HG03575 (cell line): ENCODE results near the gene NREP.
"Not testable (repeated sequence)": the region's sequence is repeated elsewhere in the genome, so short reads cannot be mapped to it uniquely, and the experiment has no call there.

Experiments used
- ATAC-seq: cut with Tn5 transposase; IDR thresholded peaks from one replicate; pipeline ENCODE4 v1.9.1; 2021; ENCODE audit not compliant: unreplicated experiment, insufficient number of reproducible peaks, low FRiP score; ENCODE audit errors: extremely low read depth

Gene NREP

DNA sequence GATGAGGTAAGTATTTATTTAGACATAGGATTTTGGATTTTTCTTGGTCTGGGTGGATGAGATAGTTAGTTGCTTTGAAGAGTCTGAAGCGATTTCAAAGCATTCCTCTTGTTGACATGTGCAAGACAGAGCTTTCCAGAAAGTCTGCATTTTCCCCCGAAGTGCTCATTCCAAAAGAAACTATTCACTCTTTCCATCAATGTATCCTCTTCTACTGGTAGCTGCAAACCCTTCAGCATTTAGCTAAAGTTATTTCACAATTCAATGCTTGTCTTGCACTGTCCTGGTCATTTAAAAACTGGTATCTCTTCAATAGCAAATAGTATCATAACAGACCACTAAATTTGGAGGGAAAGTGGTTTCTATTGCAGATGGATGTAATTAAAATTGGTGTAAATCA, 13.0 kb downstream of the NREP start:
- no peak for ATAC-seq

DNA sequence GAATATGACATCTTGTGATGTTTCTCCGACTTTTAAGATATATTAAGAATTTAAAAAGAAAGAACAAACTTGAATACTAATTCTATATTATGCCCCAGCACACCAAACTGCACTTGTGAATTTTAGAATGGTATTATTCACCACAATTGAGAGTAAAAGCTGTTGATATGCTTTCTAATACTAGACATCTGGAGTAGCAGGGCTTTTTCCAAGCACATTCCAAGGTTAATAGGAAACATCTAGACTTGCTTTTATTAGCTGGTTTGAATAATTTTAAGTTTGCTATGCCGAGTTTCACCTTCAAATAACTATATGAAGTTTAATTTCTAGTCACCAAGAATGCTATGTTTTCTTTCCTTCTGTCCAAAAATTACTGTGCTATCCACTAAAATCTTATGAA, 13.5 kb downstream of the NREP start:
- no peak for ATAC-seq

DNA sequence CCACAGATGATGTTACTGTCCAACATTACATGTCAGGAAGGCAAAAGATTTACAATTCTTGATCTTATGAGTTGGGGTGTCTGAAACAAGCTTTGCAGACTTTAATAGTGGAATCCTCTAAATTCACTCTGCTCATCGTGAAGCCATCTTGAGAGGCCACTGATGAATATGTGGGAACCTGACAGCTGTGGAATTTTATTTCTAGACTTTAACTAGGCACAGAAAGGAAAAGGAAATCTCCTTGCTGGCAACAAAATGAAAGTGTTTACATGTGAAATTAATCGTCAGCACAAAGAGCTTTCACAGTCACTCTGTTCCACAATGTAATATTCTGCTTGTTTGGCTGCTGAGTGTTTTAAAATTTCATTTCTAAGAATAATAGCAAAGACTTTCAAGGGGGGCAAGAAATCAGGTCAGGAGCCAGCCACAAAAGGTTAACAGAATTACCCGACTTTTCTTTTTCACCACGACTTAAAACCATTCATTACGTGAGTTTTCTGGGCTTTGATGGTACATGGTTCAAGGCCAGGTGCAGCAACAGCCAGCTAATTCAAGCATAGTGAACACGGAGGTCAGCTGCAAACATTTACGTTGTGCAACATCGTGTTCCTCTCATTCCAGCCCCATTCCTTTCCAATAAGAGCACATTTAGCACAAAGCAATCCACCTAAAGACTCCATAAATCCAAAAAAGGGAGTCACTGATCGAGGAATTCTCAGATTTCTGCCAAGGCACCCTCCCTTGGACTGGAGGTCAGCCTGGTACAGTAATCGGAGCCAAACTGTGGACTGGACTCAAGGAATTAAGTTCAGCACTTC, 14.6 kb downstream of the NREP start:
- ATAC-seq: no peak

DNA sequence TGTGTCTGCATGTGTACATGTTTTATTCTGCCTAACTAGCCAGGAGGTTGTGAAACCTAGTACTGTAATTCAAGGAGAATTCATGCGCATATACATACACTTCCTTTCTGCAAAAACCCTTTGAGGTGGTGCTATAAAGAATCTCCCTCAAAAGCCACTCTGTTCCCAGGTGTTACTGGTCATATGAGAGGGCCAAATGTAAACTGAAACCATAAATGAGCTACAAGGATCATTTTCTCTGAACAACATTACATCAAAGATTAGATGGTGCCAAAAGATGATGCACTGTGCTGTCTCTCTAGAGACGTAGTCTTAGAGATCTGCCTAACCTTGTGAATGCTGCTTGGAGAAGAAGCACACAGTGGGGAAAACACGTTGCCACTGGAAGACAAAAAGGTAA, 15.7 kb downstream of the NREP start:
- ATAC-seq: no peak

DNA sequence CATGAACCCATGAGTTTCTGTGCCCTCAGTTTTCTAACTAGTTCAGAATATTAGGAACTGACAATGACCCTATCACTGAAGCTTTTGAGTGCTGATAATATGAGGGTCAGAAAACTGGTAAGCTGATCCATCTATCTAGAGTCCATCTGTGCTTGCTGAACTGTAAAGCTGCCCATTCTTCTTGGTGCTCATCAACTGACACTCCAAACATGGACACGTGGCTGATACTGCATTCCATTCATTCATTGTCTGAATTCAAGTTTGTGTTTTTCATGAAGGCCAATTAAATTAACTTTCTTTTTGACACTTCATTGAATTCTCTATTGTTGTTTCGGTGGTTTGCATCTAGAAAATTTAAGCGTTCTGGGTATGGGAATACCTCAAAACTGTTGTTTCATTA, 17.6 kb downstream of the NREP start:
- no peak for ATAC-seq

GRCh38 chr5:111738118-111738517, 18.9 kb downstream of the NREP start:
- no peak for ATAC-seq

DNA sequence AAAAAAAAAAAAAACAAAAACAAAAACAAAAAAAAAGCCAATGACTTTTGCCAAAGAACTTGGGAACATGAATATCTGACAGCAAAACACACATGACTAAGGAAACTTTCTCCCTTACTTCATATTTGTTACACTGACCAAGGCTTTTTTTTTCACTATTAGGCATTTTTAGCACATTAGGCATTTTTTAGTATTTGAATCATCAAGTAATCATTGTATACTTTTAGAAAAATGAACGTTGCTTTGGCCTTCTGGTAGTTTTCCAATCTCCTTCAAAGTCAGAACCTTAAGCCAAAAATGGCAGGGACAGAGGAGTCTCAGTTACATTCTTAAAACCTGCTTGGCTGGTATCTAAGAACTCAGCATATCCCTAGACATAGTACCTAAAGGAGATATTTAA, 19.3 kb downstream of the NREP start:
- ATAC-seq: no peak

DNA sequence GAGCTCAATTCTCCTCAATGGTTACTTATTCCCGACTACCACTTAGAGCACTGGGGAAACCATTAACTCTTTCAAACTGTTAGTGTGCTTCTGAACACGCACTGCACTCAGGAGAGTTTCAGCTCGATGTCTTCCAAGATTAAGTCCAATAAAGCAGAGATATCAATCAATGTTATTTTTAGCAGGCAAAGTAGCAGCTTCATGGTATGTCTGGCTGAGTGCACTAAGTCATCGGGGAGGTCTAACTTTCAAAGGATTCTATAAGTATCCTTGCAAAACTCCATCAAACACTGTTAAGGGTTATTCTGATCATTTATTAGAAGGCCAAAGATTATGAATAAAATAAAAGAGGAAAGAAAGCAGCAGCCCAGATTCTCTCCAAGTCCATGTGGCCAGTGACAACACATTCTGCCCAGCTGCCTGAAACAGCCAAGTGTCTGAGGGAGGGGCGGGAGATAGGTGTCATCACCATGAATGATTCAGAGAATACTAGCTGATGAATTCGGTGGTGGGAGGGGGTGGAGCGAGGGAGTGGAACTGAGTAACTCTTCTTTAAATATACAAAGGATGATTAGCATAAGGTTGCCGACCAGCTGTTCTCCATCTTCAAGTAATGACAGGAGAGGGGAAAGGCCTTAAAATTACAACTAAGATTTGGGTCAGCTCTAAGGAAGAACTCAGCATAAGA, 21.3 kb downstream of the NREP start:
- no peak for ATAC-seq

GRCh38 chr5:111734597-111734996, 22.4 kb downstream of the NREP start:
- no peak for ATAC-seq

DNA sequence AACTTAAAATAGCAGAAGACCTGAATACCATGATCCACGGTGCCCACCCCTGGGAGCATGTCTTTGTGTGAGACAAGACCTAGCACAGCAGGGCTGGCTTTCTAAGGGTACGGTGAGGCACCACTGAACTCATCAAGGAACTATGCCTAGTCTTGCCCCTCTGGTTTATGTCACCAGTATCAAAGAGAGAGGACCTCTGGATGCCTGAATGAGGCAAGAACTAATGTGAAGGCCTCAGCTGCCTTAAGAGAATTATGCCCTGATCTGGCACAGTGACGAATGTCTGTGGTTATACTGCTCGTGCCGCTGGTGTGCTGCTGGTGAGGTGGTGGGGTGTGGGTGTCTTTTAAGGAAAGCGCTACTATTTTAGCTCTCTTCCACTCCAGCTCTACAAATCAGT, 23.0 kb downstream of the NREP start:
- no peak for ATAC-seq

DNA sequence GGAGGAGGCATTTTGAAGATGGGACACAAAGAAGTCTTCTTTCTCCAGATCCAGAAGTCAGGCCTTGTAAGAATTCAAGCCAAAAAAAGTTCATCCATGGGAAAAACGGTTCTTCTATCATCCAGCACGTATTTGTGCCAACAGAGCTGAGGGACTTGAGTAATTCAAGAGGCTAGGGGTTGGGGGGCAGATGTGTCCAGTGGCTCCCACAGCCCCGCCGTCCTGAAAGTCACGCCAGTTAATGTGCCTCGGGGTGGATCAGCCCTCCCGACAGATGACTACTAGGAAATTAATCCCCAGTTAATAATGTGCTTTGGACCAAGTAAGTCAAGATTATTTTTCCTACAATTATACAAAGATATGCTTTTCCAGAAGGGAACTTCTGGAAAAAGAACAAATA, 23.4 kb downstream of the NREP start:
- no peak for ATAC-seq

DNA sequence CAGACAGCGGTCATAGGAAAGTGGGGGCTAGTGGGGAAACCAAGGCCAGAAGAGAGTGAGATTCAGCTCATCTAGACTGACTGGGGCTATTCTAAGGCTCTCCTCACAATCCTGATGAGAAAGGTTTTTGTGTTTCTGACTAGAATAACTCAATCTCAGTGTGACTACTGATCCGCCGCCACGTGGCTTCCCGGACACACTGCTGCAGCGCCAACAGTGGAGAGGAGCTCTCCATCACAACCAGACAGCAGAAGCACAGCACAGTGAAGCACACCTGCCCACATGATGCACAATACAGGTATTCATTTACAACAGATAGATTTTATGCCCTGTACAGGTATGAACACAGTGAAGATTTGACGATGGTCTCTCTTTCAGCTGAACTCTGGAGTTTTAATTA, 25.4 kb downstream of the NREP start:
- ATAC-seq: no peak

GRCh38 chr5:111730659-111731382, 26.2 kb downstream of the NREP start:
- no peak for ATAC-seq

DNA sequence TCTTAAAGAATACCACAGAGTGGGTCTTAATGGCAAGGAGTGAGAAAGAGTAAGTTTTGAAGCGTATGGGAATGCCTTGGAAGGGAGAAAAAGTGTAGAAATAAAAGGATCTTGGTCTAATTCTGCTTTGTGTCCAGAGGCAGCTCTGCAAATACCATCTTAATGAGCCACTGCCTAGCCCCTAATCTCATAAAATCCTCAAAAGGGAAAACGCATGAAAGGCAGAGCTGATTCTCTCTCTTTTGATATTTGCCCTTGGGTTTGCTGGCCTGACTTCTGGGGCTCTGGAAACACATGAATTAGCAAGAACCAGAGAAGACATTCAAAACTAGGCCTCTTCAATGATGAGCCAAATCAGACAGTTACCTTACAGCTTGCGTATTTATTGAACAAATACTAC, 28.1 kb downstream of the NREP start:
- no peak for ATAC-seq

DNA sequence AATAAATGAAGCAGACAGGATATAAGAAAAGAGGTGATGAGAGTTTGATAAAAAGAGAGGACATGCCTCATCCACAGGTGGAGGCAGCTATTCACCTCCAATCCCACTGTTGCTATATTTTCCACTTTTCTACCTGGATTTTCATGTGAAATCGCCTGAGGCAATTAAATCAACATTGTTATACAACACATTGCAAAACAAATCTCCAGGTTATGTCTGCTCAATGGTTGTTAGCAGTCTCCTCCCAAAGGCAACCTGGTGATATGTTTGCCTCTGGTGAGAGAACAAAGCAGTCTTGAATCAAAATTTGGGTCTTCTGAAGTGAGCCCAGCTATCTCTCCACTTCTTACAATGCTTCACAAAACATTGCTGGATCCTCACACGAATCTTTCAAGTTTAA, 30.0 kb downstream of the NREP start:
- ATAC-seq: no peak

DNA sequence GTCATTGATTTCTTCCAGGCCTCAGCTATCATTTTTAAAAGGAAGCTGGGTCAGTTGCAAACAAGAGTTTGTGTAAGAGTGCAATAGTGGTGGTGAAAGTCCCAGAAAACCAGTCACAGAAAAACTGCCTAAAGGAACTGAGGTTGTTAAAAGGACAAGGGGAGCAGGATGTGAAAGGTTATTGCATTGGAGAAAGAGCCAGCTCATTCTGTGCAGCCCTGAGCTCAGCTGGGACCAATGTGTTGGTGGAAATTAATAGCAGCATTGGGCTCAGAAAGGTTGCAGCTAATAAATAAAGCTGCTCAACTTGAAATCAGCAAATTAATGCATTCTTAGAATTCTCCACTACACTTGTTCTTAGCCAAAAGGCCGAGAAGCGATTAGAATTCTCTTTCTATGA, 34.9 kb downstream of the NREP start:
- no peak for ATAC-seq

- no peak for ATAC-seq
Observed at GRCh38 chr5:111720333-111720890, 36.6 kb downstream of the NREP start.

- ATAC-seq: no peak
Observed at GRCh38 chr5:111719773-111720172, 37.2 kb downstream of the NREP start.

- ATAC-seq: not testable (repeated sequence)
Observed at GRCh38 chr5:111716789-111717188, 40.2 kb downstream of the NREP start.
